Gastroesophageal sphincter (tissue), 4 donors: ENCODE data around the gene DPP6. TPM values are rescaled to one million over a fixed set of nuclear protein-coding genes. Genes with fewer than 3 reads are reported as not detected.

Source experiments
- ATAC-seq: fragments of 150-250 bp; one replicate; pipeline ENCODE4 v1.9.1; 2016; ENCODE audit warnings: mild to moderate bottlenecking, moderate library complexity
- H3K27ac ChIP-seq, 4 donors: fragments of 200-600 bp; sonication (generic) in 3 of 4; 1 replicate in 3 of 4; 2 replicates in 1 of 4; pipeline ENCODE4 v1.5.1; 2016 to 2019
- H3K27me3 ChIP-seq: fragments of 200-600 bp; sonication (generic); one replicate; pipeline ENCODE4 v1.5.1; 2019
- H3K36me3 ChIP-seq, 2 donors: fragments of 200-600 bp; sonication (generic); one replicate each; pipeline ENCODE4 v1.5.1; 2019; ENCODE audit warnings: control low read depth in 1 of 2
- H3K4me1 ChIP-seq, 3 donors: fragments of 200-600 bp; sonication (generic); 1 replicate in 2 of 3; 2 replicates in 1 of 3; pipeline ENCODE4 v1.5.1; 2016 to 2019; ENCODE audit warnings: control low read depth in 2 of 3
- H3K4me3 ChIP-seq, 2 donors: fragments of 200-600 bp; sonication (generic); one replicate each; pipeline ENCODE4 v1.5.1; 2019; ENCODE audit warnings: mild to moderate bottlenecking in 1 of 2, moderate library complexity in 1 of 2
- H3K9me3 ChIP-seq, 3 donors: fragments of 200-600 bp; sonication (generic); one replicate each; pipeline ENCODE4 v1.5.1; 2017 to 2019; ENCODE audit warnings: control low read depth in 2 of 3
- EP300 ChIP-seq: sonication (generic); formaldehyde crosslinking; IDR thresholded peaks from one replicate; pipeline ENCODE4 v1.6.1; 2017; ENCODE audit warnings: antibody characterized with exemption, mild to moderate bottlenecking
- POLR2A ChIP-seq, 2 donors: fragments of 450-650 bp; IDR thresholded peaks; one replicate each; pipeline ENCODE4 v1.6.1; 2017; ENCODE audit warnings: antibody characterized with exemption in 2 of 2, mild to moderate bottlenecking in 2 of 2, moderate library complexity in 1 of 2
- POLR2AphosphoS5 ChIP-seq: sonication (generic); formaldehyde crosslinking; IDR thresholded peaks from one replicate; pipeline ENCODE4 v1.6.1; 2017; ENCODE audit warnings: antibody characterized with exemption
- WGBS, 2 donors: methylation state at CpG; one replicate each; pipeline ENCODE4 v1.1.5; 2018; ENCODE audit warnings: low coverage in 1 of 2; 5-methylcytosine and 5-hydroxymethylcytosine counted together
- total RNA-seq, 4 donors: library from RNA; depleted of rRNA; stranded (reverse); fragments of >200 nt; gene quantifications; one replicate each; pipeline ENCODE4 v1.1.0, GENCODE V29; 2016
- TF ChIP-seq, protein P1 (sequence below), 4 experiments: fragments of 200-600 bp in 2 of 4; fragments of 450-650 bp in 2 of 4; sonication (generic) in 1 of 4; IDR thresholded peaks; one replicate each; pipeline ENCODE4 v1.5.1; 2017 to 2019; ENCODE audit warnings: antibody characterized with exemption in 4 of 4, mild to moderate bottlenecking in 2 of 4, moderate library complexity in 2 of 4

Gene DPP6
- total RNA-seq, 4 donors from 2014 or later: 14.3 to 40.0 (median 23.1) TPM

GRCh38 chr7:154592388-154592787 lies 540.2 kb downstream of the DPP6 start:
- no peak for ATAC-seq
- Histone ChIP-seq H3K4me1 (no peaks in the 10 kb centered on the region), H3K27ac (no peak overlapping the region), H3K27me3 (no peaks in the 10 kb centered on the region), H3K36me3 (no peaks in the 10 kb centered on the region), H3K9me3 (no peaks in the 10 kb centered on the region), H3K4me3 (no peak overlapping the region)
- TF ChIP-seq, protein P1, sequence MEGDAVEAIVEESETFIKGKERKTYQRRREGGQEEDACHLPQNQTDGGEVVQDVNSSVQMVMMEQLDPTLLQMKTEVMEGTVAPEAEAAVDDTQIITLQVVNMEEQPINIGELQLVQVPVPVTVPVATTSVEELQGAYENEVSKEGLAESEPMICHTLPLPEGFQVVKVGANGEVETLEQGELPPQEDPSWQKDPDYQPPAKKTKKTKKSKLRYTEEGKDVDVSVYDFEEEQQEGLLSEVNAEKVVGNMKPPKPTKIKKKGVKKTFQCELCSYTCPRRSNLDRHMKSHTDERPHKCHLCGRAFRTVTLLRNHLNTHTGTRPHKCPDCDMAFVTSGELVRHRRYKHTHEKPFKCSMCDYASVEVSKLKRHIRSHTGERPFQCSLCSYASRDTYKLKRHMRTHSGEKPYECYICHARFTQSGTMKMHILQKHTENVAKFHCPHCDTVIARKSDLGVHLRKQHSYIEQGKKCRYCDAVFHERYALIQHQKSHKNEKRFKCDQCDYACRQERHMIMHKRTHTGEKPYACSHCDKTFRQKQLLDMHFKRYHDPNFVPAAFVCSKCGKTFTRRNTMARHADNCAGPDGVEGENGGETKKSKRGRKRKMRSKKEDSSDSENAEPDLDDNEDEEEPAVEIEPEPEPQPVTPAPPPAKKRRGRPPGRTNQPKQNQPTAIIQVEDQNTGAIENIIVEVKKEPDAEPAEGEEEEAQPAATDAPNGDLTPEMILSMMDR (IDR thresholded peaks at IDR 0.05): no peak
- TF ChIP-seq EP300: no peak
- TF ChIP-seq POLR2A (IDR thresholded peaks at IDR 0.05): no peak
- TF ChIP-seq POLR2AphosphoS5: no peak
- 47 to 53% methylated on average over 2 to 16 of the region's 16 CpGs for WGBS, 2 donors

- no peak overlapping the region for H3K4me3 ChIP-seq
- H3K27ac ChIP-seq: no peak overlapping the region
- TF ChIP-seq, protein P1 (IDR thresholded peaks at IDR 0.05): no peak
- TF ChIP-seq POLR2AphosphoS5 (no peak), POLR2A (IDR thresholded peaks at IDR 0.05) (no peak), EP300 (no peak)
- H3K36me3 ChIP-seq: no peaks in the 10 kb centered on the region
- no peaks in the 10 kb centered on the region for H3K9me3 ChIP-seq
- no peaks in the 10 kb centered on the region for H3K4me1 ChIP-seq
- 31 to 36% methylated on average over 4 of the region's 4 CpGs for WGBS, 2 donors
- no peaks in the 10 kb centered on the region for H3K27me3 ChIP-seq
- ATAC-seq: no peak
Measured at GRCh38 chr7:154598396-154598795, 546.2 kb downstream of the DPP6 start.

- Histone ChIP-seq H3K27me3 (no peaks in the 10 kb centered on the region), H3K4me3 (no peak overlapping the region), H3K4me1 (no peaks in the 10 kb centered on the region), H3K27ac (no peak overlapping the region), H3K36me3 (no peaks in the 10 kb centered on the region), H3K9me3 (no peaks in the 10 kb centered on the region)
- ATAC-seq: no peak
- TF ChIP-seq POLR2AphosphoS5: no peak
- no peak for TF ChIP-seq POLR2A (IDR thresholded peaks at IDR 0.05)
- TF ChIP-seq, protein P1 (IDR thresholded peaks at IDR 0.05): no peak
- no peak for TF ChIP-seq EP300
- WGBS, 2 donors: 85 to 95% methylated on average over 3 of the region's 3 CpGs
Measured at GRCh38 chr7:154598864-154599263, 546.7 kb downstream of the DPP6 start.

- 53 to 67% methylated on average over 2 to 3 of the region's 3 CpGs for whole genome bisulfite sequencing, 2 donors
- H3K4me3 ChIP-seq: no peak overlapping the region
- ATAC-seq: no peak
- no peaks in the 10 kb centered on the region for H3K4me1 ChIP-seq
- H3K9me3 ChIP-seq: no peaks in the 10 kb centered on the region
- TF ChIP-seq POLR2AphosphoS5 (no peak), EP300 (no peak), POLR2A (IDR thresholded peaks at IDR 0.05) (no peak)
- TF ChIP-seq, protein P1 (IDR thresholded peaks at IDR 0.05): no peak
- no peaks in the 10 kb centered on the region for H3K36me3 ChIP-seq
- H3K27me3 ChIP-seq: no peaks in the 10 kb centered on the region
- no peak overlapping the region for H3K27ac ChIP-seq
Measured at GRCh38 chr7:154610903-154611302, 558.7 kb downstream of the DPP6 start.

DNA sequence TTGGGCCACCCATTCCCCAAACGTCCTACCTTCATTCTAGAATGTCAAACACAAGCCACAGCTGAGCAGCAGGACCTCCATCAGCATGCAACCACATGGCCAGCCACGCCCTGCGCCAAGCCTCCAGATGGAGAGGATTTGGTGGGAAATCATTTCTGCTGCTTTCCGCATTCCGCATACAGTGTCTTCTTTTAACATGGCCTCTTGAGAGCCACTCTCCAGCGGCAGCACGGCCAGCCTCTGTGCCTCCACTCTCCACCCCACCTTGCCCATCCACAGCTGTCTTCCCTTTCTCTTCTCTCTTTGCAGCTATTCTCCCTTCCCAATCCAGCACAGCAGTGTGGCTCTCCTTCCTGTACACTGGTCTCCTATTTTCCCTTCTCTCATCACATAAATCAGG lies 561.6 kb downstream of the DPP6 start:
- Histone ChIP-seq H3K27me3 (no peaks in the 10 kb centered on the region), H3K4me3 (no peak overlapping the region), H3K36me3 (no peaks in the 10 kb centered on the region), H3K9me3 (no peaks in the 10 kb centered on the region), H3K4me1 (no peaks in the 10 kb centered on the region), H3K27ac (no peak overlapping the region)
- 78 to 81% methylated on average over 5 to 7 of the region's 7 CpGs for WGBS, 2 donors
- TF ChIP-seq EP300 (no peak), POLR2AphosphoS5 (no peak), POLR2A (IDR thresholded peaks at IDR 0.05) (no peak)
- TF ChIP-seq, protein P1 (IDR thresholded peaks at IDR 0.05): no peak
- ATAC-seq: no peak
